Kidney epithelial cell (primary cell): ENCODE measurements around the gene CD74. TPM values are rescaled to one million over a fixed set of nuclear protein-coding genes. Genes with fewer than 3 reads are reported as not detected.

Experiments used
- DNase-seq: peaks from one replicate; pipeline ENCODE4 v3.0.0-alpha.2; 2010; ENCODE audit warnings: low read depth
- H3K27me3 ChIP-seq: 2 replicates; pipeline ENCODE4 v1.6.0; 2011; ENCODE audit warnings: low read length; ENCODE audit not compliant: control insufficient read depth, insufficient read depth
- H3K36me3 ChIP-seq: 2 replicates; pipeline ENCODE4 v1.5.1; 2011; ENCODE audit warnings: low read length; ENCODE audit not compliant: control insufficient read depth, insufficient read depth
- H3K4me3 ChIP-seq: 2 replicates; pipeline ENCODE4 v1.5.1; 2011; ENCODE audit warnings: low read depth, mild to moderate bottlenecking, control low read depth, low read length
- CTCF ChIP-seq: IDR thresholded peaks from 2 replicates; pipeline ENCODE4 v1.5.1; 2011; ENCODE audit warnings: mild to moderate bottlenecking, moderate library complexity, low read length, control low read depth, inconsistent platforms; ENCODE audit not compliant: insufficient read depth, poor library complexity, severe bottlenecking
- total RNA-seq: library from RNA; depleted of rRNA; stranded (reverse); fragments of >200 nt; gene quantifications from 2 replicates; pipeline ENCODE4 v1.2.3, GENCODE V29; 2015

Gene CD74
- total RNA-seq, 1 donor from 2014 or later, result 119 TPM

- H3K36me3 ChIP-seq, result peaks cover 3% of the 10 kb centered on the region
- no peak overlapping the region for H3K4me3 ChIP-seq
- H3K27me3 ChIP-seq, result no peaks in the 10 kb centered on the region
- no peak for TF ChIP-seq CTCF
- DNase-seq, result no peak
Measured at GRCh38 chr5:150396267-150396666, 16.4 kb downstream of the CD74 start.

DNA sequence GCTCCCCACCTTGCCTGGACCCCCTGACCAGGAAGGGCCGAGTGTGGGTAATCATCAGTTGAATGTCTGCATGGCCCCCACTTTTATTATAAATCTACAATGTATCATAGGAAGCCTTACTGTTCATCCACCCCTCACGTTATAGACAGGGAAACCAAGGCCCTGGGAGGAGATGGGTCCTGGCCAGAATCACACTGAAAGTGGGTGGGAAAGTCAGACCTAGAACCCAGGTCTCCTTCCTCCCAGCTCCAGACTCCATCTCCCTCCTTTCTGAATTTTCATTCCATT lies 17.1 kb downstream of the CD74 start:
- H3K4me3 ChIP-seq, result no peak overlapping the region
- no peak for DNase-seq
- H3K36me3 ChIP-seq, result peaks cover 3% of the 10 kb centered on the region
- no peaks in the 10 kb centered on the region for H3K27me3 ChIP-seq
- no peak for TF ChIP-seq CTCF

DNA sequence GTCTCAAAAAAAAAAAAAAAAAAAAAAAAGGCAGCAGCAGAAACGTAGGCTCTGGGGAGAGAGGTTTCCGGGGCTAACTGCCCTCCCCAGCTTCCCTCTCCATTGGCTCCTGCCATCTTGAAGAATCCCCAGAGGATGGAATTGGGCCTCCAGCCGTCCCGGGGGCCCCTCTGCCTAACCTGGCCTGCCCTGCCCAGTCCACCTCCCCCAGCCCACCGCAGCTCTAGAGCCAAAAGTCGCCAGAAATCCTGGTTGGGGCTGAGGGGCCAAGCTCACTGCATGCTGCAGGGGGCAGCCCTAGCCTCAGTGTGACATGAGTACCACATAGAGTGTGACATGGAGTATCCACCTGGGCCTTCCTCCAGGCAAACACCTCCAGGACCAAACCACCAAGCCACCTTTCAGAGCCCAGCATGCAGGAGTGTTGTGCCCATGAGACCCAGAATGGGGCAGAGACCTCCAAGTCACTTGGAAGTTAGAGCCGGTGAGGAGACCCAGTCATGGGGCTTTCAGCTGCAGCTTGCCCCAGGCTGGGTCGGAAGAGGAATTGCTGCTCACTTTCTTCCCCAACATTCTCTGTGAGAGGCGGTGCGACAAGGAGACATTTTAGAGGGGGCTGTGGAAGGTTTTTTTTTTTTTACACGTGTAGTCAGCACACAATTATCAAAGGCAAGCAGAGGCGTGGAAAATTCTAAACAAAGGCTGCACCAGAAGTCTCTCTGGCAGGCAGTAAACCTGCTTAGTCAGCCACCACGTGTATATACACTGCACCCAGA lies 17.6 kb downstream of the CD74 start:
- Histone ChIP-seq H3K36me3 (peaks cover 3% of the 10 kb centered on the region), H3K27me3 (no peaks in the 10 kb centered on the region), H3K4me3 (no peak overlapping the region)
- DNase-seq, result no peak
- no peak for TF ChIP-seq CTCF

DNA sequence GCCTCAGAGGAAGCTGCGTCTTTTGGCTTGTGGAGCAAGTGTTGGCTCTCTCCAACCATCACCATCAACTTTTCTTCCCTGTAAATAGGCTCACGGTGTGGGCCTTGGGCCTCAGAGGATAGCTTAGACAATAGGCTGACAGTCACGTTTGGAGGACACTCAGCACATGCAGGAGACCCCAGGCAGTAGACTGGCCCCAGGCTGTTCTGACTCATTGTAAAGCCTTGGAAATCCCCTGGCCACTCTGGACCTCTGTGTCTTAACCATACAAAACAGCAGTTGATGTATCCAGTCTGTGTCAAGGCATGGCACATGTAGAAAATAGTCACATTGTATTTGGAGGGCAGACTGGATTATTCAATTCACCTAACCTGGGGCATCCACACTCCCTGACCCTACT lies 18.6 kb downstream of the CD74 start:
- H3K27me3 ChIP-seq, result no peaks in the 10 kb centered on the region
- H3K36me3 ChIP-seq, result peaks cover 9% of the 10 kb centered on the region
- no peak for DNase-seq
- TF ChIP-seq CTCF, result no peak
- no peak overlapping the region for H3K4me3 ChIP-seq

DNA sequence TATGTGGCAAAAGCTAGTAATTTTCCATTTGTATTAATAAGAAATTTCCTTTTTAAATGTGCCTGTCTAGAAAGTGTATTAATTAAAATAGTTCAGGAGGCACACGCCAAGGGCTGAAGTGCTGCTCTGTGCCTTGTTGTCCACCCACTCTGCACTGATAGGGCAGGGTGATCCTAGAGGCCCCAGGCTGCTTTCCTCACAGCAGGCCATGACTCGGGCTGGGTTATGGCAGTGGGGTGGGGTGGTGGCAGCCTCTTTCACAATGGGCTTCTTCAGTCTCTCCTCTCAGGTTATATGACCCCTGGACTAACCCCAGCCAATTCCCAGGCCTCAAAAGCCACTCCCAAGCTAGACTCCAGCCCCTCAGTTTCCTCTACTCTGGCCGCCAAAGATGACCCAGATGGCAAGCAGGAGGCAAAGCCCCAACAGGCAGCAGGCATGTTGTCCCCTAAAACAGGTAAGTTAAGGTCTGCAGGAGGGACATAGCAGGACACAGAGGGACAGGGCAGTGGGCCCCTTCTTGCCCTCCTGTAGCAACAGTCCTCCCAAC lies 19.5 kb downstream of the CD74 start:
- Histone ChIP-seq H3K36me3 (peaks cover 9% of the 10 kb centered on the region), H3K27me3 (no peaks in the 10 kb centered on the region), H3K4me3 (no peak overlapping the region)
- TF ChIP-seq CTCF, result no peak
- DNase-seq, result no peak

GRCh38 chr5:150392680-150393079 lies 20.0 kb downstream of the CD74 start:
- no peak for DNase-seq
- TF ChIP-seq CTCF, result no peak
- H3K27me3 ChIP-seq, result no peaks in the 10 kb centered on the region
- H3K4me3 ChIP-seq, result no peak overlapping the region
- H3K36me3 ChIP-seq, result peaks cover 9% of the 10 kb centered on the region
